ENCODE results near the gene FN3KRP. TPM values are rescaled to one million over a fixed set of nuclear protein-coding genes. Genes with fewer than 3 reads are reported as not detected.

FN3KRP gene
- total RNA-seq, 2 donors from 2014 or later: 12.1 to 14.5 TPM

DNA sequence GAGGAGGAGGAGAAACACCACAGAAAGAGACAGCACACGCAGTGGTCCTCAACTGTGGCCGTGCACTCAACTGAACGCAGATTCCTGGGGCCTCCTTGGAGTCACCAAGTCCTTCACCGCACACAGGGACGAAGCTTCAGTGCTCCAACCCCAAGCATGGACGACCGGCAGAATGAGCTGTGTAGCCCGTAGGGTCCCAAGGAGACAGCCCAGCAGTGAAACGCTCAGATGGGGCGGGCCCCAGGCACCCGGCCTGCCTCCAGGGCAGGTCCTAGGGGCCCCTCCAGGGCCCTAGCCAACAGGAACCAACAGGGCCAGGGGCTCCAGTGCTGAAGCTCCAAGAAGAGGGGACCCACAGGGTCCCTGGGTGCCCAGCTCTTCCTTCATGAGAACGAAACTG is 31.2 kb upstream of the FN3KRP start:
- DNase-seq (no peak), ATAC-seq (no peak)
- intact Hi-C loops (cut with DNase I): no loop called here

DNA sequence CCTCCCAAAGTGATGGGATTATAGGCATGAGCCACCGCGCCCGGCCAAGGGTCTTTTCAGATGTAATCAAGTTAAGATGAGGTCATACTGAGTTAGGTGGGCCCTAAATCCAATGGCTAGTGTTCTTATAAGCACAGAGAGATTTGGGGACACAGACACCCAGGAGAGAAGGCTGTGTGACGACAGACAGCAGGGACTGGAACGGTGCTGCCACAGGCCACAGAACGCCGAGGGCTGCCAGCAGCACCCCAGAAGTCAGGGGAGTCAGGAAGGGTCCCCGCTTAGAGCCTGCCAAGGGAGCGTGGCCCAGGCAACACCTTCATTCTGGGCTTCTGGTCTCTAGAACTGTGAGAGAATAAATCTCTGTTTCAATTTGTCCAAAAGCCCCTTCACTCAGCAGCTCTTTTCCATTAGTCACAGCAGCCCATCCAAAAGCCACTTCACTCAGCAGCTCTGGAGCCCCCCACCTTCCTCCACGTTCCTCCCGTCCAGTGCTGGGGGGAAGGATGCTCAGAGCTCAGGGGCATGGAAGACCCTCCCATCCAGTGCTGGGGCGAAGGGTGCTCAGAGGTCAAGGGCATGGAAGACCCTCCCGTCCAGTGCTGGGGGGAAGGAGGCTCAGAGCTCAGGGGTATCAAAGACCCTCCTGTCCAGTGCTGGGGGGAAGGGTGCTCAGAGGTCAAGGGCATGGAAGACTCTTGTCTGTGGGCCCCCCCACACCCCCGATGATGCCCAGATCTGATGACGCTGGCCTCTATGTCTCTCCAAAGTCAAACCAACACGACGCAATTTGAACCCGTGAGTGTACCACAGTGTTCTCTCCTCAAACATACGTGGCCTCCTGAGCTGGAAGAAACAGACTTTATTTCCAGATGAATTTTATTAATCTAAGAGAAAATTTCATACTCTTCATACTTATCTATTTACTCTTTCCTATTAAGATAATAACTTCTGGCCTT is 29.9 kb upstream of the FN3KRP start:
- no peak for DNase-seq
- intact Hi-C loops (cut with DNase I): no loop called here
- ATAC-seq: no peak

DNA sequence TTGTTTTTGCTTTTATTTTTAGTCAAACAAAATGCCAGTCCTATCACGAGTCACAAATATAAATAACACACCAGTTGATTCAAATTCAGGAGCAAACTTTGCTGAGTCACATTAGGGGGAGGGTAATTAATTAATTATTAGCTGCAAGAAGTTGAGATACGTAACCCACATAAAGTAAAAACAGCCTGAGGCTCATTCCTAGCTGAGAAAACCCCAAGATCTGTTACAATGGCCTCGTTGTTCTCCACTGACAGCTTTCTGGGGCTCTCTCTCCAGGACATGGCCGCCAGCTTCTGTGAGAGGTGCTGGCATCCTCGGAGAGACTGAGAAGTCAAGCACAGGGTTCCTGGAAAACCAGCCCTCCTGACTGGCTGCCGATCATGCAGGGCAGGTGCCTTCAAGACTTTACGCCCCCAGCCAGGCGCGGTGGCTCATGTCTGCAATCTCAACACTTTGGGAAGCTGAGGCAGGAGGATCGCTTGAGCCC is 29.1 kb upstream of the FN3KRP start:
- ATAC-seq (no peak), DNase-seq (no peak)
- intact Hi-C loops (cut with DNase I): no loop called here

DNA sequence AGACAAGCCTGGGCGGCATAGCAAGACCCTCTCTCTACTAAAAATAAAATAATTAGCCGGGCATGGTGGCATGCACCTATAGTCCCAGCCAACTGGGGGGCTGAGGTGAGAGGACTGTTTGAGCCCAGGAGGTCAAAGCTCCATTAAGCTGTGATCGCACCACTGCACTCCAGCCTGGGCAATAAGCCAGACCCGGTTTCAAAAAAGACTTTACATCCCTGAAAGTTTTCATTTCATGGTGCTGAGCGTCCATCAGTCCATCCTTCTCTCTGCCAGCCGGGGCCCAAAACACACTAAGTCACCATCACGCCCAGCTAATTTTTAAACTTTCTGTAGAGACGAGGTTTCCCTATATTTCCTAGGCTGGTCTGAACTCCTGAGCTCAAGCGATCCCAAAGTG is 28.6 kb upstream of the FN3KRP start:
- intact Hi-C loops (cut with DNase I): no loop called here
- no peak for DNase-seq
- ATAC-seq: no peak

DNA sequence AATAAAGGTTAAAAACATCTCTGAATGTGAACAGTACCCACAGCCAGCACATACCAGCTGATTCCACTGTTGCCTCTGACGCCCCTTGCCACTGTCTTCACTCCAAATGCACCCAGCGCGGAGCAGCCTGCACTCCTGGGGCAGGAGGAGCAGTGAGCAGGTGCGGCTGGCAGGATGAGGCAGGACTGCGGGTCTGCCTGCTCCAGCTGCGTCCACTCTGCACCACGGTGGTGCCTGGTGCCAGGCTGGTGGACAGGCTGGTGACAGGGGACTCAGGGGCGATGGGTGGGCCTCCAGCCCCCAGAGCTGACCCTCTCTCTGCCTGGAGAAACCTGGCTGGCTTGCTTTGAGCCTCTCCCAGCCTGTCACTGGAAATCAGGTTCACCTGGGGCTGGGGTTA is 27.4 kb upstream of the FN3KRP start:
- ATAC-seq: peak in 1 of 2 donors; percentile 22
- intact Hi-C loops (cut with DNase I): no loop called here

DNA sequence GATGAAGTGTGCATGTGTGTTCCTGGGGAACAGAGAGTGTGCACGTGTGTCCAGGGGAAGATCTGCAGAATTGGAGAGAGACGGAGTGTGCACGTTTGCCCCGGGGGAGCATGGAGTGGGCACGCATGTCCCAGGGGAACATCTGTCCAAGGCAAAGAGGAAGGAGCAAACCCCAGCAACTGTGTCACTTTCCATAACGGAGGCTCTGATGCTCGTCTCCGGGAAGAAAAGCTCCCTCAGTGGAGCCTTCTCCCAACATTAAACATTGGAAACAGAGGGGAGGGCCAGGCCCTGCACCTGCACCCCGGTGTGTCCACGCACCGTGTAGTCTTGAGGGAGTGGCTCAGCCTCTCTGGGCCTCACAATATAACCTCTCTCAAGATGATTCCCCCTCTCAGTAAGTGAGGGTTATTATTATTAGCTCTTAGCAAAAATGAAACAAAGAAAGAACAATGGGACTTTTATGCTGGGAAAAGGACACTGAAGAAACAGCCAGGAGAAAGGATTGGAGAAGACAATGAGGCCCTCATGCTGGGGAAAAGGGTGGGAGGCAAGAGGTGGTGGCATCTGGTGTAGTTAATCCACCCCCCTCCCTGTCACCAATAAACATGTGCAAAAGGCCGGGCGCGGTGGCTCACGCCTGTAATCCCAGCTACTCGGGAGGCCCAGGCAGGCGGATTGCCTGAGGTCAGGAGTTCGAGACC is 25.6 kb upstream of the FN3KRP start:
- DNase-seq: no peak
- intact Hi-C loops (cut with DNase I): no loop called here
- ATAC-seq: no peak

More for the DNA sequence above, 27.4 kb upstream of the FN3KRP start:
- DNase-seq: no peak

DNA sequence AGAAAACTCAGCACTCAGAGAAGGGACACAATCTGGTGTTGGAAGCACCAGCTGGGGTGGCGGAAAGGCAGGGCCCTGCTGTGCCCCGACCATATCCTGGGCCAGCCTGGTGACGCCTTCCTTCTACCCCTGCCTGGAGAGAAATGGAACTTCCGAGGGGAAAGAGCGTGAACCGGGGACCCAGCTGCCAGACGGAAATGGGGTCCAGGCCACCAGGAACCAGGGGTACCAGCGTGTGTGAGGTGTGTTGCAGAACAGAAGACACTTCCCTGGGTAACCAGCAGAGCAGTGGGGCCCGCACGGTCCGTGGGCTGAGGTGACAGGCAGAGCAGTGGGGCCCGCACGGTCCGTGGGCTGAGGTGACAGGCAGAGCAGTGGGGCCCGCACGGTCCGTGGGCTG is 24.8 kb upstream of the FN3KRP start:
- ATAC-seq: no peak
- DNase-seq: no peak
- intact Hi-C loops (cut with DNase I): no loop called here

DNA sequence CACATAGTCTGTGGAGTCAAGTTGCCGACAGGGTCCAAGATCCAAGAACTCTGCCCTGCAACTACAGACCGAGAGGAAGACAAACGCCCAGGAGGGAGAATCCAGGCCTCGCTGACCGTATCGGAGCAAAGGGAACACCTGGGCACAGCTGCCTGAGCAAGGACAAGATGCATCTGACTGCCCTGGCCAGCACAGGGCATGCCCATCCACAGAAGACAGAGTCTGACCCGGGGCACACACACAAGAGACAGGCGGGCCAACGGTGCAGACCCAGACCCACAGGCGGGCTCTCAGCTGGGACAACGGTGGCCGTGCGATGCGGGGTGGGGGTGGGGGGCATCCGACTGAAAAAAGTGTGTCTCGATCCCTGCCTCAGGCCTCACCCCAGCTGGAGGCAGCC is 24.2 kb upstream of the FN3KRP start:
- intact Hi-C loops (cut with DNase I): no loop called here
- ATAC-seq: no peak
- no peak for DNase-seq

DNA sequence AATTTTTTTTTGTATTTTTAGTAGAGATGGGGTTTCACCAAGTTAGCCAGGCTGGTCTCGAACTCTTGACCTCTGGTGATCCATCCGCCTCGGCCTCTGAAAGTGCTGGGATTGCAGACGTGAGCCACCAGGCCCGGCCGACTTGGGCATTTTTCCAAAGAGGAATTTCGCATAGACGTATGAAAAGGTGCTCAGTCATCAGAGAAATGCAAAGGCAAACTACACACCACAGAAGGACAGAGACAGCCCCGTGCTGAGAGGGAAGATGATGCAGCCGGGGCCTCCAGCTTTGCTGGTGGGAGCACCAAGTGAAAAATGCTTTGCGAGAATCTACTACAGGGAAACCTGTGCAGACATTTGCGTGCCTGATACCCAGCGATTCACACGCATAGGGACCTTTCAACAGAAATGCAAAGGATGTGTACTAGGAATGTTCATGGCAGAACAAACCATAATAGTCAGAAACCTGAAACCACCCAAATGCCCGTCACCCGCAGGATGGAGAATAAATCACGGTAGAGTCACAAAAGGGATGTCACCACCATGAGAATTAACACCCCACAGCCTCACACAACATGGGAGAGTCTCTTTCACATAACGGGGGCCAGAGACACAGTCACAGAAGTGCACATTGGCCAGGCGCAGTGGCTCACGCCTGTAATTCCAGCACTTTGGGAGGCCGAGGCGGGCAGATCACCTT is 23.2 kb upstream of the FN3KRP start:
- intact Hi-C loops (cut with DNase I): no loop called here
- ATAC-seq (no peak), DNase-seq (no peak)

DNA sequence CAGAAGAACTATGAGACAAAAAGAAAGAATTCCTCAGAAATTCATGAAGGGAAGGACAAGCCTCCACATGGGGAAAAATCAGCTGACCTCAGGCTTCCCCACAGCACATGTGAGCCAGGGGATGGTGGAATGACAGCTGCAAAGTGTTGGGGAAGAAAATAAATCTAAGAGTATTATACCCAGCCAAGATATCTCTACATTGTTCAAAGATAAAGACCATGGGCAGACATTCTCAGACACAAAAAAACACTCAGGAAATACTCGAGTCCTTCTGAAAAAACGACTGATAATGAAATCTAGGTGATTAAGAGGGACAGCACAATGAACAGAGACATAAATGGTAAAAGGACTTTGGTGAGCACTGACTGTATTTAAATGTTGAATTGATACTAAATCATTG is 21.9 kb upstream of the FN3KRP start:
- no peak for DNase-seq
- intact Hi-C loops (cut with DNase I): no loop called here
- no peak for ATAC-seq

DNA sequence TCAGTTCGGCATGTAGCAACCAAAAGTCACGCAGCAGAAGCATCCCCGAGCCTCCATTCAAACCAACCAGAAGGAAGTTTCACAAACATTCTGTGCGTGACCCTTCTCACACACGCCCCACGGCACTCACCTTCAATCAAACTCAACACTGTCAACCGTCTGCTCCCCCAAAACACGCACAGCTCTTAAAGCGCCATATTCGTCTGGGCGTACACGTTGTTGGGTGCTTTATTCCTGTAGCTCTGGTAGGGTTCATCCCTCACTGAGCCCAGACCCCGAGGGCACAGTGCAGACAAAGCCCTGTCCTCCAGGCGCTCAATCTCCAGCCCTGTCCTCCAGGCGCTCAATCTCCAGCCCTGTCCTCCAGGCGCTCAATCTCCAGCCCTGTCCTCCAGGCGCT is 20.2 kb upstream of the FN3KRP start:
- ATAC-seq (no peak), DNase-seq (no peak)
- intact Hi-C loops (cut with DNase I): no loop called here

DNA sequence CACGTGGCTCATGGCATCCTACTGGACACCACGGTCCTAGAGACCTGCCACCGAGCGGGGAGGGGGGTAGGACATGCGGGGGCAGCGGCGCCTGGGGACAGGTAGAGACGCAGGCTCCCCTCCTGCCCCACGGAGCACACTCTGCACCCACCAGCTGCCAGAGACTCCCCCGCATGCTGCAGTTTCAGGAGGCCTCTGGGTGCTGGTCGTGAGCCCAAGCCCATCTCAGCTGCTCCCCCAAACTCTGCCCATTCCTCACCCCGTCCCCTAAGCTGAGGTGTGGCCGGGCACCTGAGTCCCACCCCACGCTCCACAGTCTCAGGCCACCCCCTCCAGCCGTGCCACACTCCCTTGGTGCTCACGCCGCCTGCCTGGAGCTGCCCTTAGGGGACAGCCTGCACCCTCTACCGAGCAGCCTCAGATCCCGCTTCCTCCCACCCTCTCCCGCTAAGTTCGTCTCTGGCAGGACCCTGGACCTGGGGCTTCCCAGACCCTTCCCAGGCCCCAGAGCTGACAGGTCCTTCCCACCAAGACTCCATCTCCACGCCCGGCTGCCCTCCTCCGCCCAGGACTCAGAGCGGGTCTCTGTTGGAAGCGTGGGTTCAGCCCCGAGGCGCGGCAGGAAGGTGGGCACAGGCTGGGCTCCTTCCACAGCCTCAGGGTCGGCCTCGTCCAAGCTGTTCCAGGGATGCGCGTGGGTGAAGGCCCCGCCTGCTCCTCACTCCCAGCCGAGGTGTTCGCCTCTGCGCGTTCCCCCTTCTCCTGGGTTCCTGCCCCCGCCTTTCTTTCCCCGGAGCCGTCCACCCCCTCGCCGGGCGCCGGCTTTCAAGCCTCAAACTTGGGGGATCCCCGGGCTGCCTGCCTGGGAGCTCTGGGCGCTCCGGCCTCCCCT is 19.3 kb upstream of the FN3KRP start:
- peak in 1 of 2 donors; percentile 3 for ATAC-seq
- DNase-seq: no peak
- intact Hi-C loops (cut with DNase I): no loop called here

DNA sequence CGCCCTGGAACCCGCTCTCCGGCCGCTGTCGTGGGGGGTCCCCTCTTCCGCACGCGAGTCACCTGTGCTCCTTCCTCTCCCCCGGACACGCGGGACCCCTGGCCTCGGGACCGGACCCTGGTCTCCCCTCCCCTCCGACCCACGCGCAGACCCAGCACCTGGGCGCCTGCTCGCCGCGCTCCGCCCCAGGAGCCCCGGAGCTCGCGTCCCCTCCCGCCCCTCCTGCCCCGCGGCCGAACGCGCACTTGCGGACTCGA is 18.8 kb upstream of the FN3KRP start:
- intact Hi-C loops (cut with DNase I): no loop called here
- DNase-seq: no peak
- ATAC-seq: no peak

DNA sequence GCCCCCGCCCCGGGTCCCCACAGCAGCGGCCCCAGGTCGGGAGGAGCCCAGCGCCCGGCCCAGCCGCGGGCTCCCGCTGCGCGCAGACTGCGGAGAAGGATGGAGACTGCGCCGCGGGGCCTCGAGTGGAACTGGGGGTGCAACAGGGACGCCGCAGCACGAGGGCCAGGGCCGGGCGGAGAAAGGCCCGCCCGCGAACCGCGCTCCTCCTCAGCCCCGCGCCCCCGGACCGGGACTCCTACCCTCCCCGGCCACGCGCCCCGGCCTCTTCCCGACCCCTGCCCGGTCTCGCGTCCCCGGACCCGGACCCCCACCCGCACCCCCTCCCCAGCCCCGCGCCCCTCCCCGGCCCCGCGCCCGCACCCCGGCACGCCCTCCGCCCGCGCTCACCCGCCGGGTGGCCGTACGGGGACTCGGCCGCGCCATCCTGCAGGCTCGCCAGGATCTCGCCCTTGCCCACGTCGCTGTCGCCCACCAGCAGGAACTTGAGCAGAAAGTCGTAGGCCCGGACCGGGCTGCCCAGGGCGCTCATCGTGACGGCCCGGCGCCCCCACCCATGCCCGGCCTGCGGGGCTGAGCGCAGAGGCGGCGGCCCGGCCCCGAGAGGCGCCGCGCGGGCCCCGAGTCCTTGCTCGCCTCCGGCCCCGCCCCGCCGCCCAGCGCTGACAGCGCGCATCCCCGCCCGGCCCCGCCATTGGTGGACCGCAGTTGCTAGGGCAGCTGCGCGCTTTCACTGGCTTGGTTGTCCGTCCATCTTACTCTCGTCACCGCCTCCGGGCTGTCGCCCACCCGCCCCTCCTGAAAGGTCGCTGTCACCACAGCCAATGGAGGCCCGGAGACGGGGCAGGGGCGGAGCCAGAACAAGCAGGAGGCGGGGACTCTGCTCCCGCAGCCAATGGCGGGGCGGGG is 18.2 kb upstream of the FN3KRP start, which contains the start of gene RAB40B:
TSS of gene RAB40B (minus strand) at position 634 of the 909 bp plus-strand sequence. CDS start at position 532, 102 bp downstream.
- ATAC-seq (peak; percentile 98 to 99), DNase-seq (peak; percentile 99)
- intact Hi-C loops (cut with DNase I): no loop called here

DNA sequence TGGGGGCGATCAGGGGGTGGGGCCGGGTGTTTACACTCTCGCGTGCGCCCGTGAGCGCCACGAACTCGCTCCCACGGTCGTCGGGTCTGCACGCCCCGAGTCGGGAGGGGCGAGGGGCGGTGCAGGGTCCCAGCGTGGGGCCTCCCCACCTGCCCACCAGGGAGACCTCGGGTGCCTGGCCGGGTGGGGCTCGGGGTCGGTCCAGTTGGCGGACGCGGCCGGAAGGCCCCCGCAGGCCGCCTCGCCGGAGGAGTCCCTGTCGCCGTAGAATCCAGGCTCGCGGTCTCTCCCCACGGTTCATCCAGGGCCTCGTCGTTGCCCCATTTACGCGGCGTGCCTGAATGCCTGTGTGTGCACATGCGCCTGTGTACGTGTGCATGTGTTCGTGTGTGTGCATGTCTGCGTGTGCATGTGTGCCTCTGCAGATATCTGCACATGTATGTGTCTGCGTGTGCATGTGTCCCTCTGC is 17.5 kb upstream of the FN3KRP start:
- intact Hi-C loops (cut with DNase I): no loop called here
- ATAC-seq: no peak
- DNase-seq: no peak

DNA sequence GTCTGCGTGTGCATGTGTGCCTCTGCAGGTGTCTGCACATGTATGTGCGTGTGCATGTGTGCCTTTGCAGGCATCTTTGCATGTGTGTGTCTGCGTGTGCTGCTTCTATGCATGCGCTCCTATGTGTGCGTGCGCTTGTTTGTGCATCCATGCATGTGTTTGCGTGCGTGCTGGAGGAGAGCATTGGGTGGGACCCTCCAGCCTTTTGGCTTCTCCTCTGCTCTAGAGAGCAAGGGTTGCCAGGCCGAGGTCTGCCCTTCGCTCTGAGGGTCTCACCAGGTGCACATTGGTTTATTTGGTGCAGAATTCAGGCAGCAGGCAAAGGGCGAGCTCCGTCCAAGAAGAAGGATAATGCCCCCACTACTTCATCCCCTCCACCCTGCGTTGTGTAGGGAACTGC is 17.0 kb upstream of the FN3KRP start:
- DNase-seq (no peak), ATAC-seq (no peak)
- intact Hi-C loops (cut with DNase I): no loop called here

DNA sequence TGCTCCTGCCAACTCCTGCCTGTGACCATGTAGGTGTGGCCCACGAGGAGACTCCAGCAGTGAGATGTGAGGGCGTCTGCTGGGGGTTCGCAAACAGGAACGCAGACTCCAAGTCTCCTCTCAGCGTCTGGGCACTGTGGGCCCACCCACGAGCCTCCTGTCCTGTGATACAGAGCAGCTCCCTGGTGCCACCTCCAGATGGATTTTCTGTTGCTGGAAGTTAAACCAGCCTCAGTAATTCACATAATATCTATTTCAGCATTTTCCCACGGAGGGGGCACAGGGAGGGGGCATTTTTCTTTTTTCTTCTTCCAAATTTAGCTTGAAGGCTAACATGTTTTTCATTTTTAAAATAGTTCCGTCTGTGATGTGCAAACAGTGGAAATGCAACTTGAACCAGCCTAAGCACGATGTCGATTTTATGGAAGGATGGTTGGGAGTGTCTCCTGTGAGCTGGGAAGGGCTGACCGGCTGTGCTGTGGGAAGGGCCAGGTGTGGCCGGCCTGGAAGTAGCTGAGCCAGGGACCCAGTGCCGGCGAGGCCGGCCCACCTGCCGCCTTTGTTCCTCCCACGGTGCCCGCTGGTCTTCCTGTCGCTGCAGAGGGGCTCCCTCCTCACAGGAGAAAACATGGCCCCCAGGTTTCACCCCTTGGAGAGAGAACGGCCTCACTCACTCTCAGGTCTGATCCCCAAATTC is 14.1 kb upstream of the FN3KRP start:
- intact Hi-C loops (cut with DNase I): no loop called here
- no peak for ATAC-seq
- DNase-seq: no peak
